Mononuclear cell (primary cell): Measurements from ENCODE around the gene MPI. TPM values are rescaled to one million over a fixed set of nuclear protein-coding genes. Genes with fewer than 3 reads are reported as not detected.
A peak's percentile ranks its signal among the peaks of the same experiment; 100 is the strongest.

Experiments used
- H3K27me3 ChIP-seq: 2 replicates; pipeline ENCODE4 v1.6.0; 2011; ENCODE audit warnings: low read length, control low read depth; ENCODE audit not compliant: insufficient read depth
- H3K4me1 ChIP-seq: 2 replicates; pipeline ENCODE4 v1.5.1; 2011; ENCODE audit warnings: mild to moderate bottlenecking, low read length, control low read depth; ENCODE audit not compliant: insufficient read depth
- H3K4me3 ChIP-seq: 2 replicates; pipeline ENCODE4 v1.5.1; 2011; ENCODE audit warnings: mild to moderate bottlenecking, low read length, moderate library complexity
- H3K9me3 ChIP-seq: 2 replicates; pipeline ENCODE4 v1.5.1; 2011; ENCODE audit warnings: low read depth, mild to moderate bottlenecking, control low read depth, low read length
- total RNA-seq: library from RNA; depleted of rRNA; stranded (reverse); fragments of >200 nt; gene quantifications from one replicate; pipeline ENCODE4 v1.2.3, GENCODE V29; 2012

MPI gene
- 26.0 TPM for total RNA-seq

DNA sequence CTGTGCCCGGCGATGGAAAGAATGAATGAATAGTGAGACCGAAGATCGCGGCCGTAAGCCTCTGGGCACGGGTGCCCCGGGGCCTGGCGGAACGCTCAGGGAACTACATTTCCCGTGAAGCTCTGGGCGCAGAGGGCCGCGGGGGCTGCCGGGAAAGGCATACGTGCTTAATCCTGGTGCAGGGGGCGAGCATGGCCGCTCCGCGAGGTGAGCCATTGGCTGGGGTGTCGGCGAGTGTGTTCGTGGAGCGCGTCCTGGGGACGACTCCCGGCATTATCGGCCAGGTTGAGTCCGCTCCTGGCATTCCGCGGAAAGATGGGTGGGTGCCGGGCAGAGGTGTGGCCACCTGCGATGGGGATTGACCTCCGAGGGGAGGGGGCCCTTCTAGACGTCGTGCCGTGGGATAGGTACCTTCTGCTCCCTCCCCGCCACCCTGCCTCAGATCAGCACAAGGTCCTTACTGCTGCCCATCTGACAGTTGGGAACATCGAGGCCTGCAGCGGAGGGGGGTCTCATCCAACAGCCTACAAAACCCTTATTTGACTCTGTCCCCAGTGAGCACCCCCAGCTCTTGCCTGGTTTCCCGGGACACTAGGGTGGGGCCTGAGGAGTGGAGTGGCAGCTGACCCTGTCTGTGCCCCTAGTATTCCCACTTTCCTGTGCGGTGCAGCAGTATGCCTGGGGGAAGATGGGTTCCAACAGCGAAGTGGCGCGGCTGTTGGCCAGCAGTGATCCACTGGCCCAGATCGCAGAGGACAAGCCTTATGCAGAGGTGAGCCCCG lies at the start of gene MPI:
Gene MPI, plus strand, starts transcription at position 160 of the 782 bp plus-strand sequence. Its CDS starts 32 bp downstream, at position 192.
- peak within 1 kb of the TSS; percentile 61 for H3K4me3 ChIP-seq
- H3K4me1 ChIP-seq = peaks cover 57% of the 10 kb centered on the region
- H3K9me3 ChIP-seq = no peaks in the 10 kb centered on the region

GRCh38 chr15:74840851-74841775 lies 48.7 kb upstream of the MPI start:
- Histone ChIP-seq H3K27me3 (no peaks in the 10 kb centered on the region), H3K9me3 (no peaks in the 10 kb centered on the region), H3K4me3 (no peak overlapping the region), H3K4me1 (peaks cover 45% of the 10 kb centered on the region)

More for the DNA sequence above, at the start of gene MPI:
- no peaks in the 10 kb centered on the region for H3K27me3 ChIP-seq

DNA sequence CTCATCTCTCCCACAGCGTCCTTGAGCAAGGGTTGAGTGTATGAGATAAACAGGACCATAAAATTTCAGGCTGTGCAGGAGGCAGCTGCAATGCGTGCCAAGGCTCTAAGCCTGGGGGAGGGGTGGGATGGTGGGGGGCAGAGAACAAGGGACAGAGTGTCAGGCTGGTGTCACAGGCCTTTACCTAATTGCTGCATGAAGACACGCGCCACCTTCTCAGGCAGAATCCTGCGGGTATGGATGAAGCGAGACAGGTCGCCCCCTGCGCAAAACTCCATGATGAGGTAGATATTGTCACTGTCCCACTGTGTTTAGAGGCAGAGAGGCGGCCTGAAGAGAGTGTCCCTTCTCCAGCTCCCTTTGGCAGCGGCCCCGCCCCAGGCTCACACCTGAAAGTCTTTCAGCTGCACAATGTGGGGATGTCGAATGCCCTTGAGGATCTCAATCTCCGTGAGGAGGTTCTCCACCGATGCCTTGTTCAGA lies 47.9 kb upstream of the MPI start:
- H3K4me3 ChIP-seq = no peak overlapping the region
- H3K9me3 ChIP-seq = no peaks in the 10 kb centered on the region
- no peaks in the 10 kb centered on the region for H3K27me3 ChIP-seq
- peaks cover 47% of the 10 kb centered on the region for H3K4me1 ChIP-seq

- H3K9me3 ChIP-seq = no peaks in the 10 kb centered on the region
- no peaks in the 10 kb centered on the region for H3K27me3 ChIP-seq
- H3K4me1 ChIP-seq = peaks cover 47% of the 10 kb centered on the region
- H3K4me3 ChIP-seq = peak within 1 kb of the TSS; percentile 77
Measured at GRCh38 chr15:74842581-74843444, 47.0 kb upstream of the MPI start, which contains the start of gene ULK3. Gene ULK3, minus strand, starts transcription at chr15:74843156. Its CDS starts 51 bp downstream, at chr15:74843105.

DNA sequence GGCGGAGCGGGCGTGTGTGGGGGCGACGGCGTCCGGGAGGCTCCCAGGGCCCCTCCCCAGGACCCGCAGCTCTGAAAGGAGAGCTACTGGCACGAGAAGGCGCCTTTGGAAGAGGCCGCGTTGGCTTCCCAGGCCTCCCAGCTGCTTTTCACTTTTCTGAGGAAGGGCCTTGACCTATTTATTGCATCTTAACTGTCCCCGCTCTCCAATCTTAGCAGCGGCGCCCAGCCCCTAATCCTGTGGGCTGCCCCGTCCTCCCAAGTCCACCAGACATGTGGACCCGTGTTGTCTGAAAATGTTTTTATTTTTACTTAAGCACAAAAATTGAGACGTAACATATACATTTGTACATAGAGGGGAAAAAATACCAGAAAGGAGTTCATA lies 46.4 kb upstream of the MPI start:
- H3K27me3 ChIP-seq = no peaks in the 10 kb centered on the region
- no peaks in the 10 kb centered on the region for H3K9me3 ChIP-seq
- H3K4me3 ChIP-seq = peak overlapping the region; percentile 77
- H3K4me1 ChIP-seq = peaks cover 47% of the 10 kb centered on the region

DNA sequence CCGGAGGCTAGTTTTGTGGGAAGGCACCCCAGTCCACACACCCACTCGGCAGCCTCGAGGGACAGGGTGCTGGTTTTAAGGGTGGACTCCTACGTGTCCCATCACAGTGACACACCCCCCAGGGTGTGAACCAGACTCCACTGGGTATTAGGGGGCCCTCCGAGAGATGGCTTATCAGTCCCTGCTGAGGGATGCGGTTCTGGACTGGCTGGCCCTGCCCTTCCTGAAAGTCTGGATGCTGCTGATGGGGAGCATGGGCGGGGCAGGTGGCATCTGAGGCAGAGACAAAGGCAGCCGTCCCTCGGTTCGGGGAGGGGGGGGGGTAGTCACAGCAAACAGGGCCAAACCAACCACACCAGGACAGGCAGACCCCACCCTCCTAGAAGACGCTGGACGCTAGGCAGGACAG lies 45.9 kb upstream of the MPI start:
- Histone ChIP-seq H3K4me1 (peaks cover 47% of the 10 kb centered on the region), H3K9me3 (no peaks in the 10 kb centered on the region), H3K27me3 (no peaks in the 10 kb centered on the region), H3K4me3 (no peak overlapping the region)

GRCh38 chr15:74844319-74845207 lies 45.3 kb upstream of the MPI start:
- peaks cover 47% of the 10 kb centered on the region for H3K4me1 ChIP-seq
- H3K4me3 ChIP-seq = no peak overlapping the region
- no peaks in the 10 kb centered on the region for H3K9me3 ChIP-seq
- no peaks in the 10 kb centered on the region for H3K27me3 ChIP-seq

GRCh38 chr15:74845208-74845568 lies 44.7 kb upstream of the MPI start:
- Histone ChIP-seq H3K9me3 (no peaks in the 10 kb centered on the region), H3K27me3 (no peaks in the 10 kb centered on the region), H3K4me1 (peaks cover 47% of the 10 kb centered on the region), H3K4me3 (no peak overlapping the region)

DNA sequence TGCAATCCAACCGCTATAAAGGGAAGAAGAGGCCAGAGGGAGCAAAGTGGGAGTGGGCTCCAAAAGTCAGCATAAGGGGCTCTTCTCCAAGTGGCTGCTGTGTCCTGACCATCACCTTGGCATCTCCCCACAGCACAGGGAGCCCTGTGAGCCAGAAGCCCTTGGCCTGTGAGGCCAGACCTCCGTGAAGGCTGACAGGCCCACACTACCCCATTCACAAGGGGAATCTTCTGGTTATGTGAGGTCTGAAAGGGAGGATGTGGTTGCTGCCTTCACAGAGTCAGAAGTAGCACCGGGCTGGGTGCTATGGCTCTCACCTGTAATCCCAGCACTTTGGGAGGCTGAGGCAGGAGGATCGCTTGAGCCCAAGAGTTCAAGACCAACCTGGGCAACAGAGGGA lies 44.3 kb upstream of the MPI start:
- H3K4me1 ChIP-seq = peaks cover 47% of the 10 kb centered on the region
- no peak overlapping the region for H3K4me3 ChIP-seq
- H3K27me3 ChIP-seq = no peaks in the 10 kb centered on the region
- no peaks in the 10 kb centered on the region for H3K9me3 ChIP-seq

GRCh38 chr15:74847432-74847831 lies 42.4 kb upstream of the MPI start:
- H3K27me3 ChIP-seq = no peaks in the 10 kb centered on the region
- no peaks in the 10 kb centered on the region for H3K9me3 ChIP-seq
- H3K4me1 ChIP-seq = peaks cover 36% of the 10 kb centered on the region
- H3K4me3 ChIP-seq = no peak overlapping the region

- Histone ChIP-seq H3K9me3 (no peaks in the 10 kb centered on the region), H3K4me3 (no peak overlapping the region), H3K4me1 (peaks cover 9% of the 10 kb centered on the region), H3K27me3 (no peaks in the 10 kb centered on the region)
Measured at GRCh38 chr15:74850393-74850792, 39.4 kb upstream of the MPI start.

DNA sequence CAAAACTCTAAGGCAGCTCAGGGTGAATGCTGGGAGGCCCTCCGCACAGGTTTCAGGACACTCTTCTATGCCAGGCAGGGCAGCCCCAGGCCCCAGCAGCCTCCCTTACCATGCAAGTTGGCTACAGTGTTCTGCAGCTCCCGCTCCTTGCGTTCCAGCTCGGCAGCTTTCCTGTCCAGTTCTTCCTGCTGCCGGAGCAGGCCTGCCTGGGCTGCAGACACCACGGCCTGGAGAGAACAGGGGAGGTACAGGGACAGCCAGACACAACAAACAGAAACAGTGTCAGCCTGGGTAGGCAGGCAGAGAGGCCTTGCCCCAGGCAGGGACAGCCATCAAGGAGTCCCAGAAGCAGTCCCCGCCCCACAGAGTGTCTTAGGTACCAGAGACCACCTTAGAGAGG lies 37.9 kb upstream of the MPI start:
- no peaks in the 10 kb centered on the region for H3K27me3 ChIP-seq
- no peaks in the 10 kb centered on the region for H3K9me3 ChIP-seq
- no peak overlapping the region for H3K4me3 ChIP-seq
- peaks cover 6% of the 10 kb centered on the region for H3K4me1 ChIP-seq

GRCh38 chr15:74854453-74855022 lies 35.3 kb upstream of the MPI start:
- H3K4me1 ChIP-seq = peaks cover 31% of the 10 kb centered on the region
- no peaks in the 10 kb centered on the region for H3K9me3 ChIP-seq
- H3K27me3 ChIP-seq = no peaks in the 10 kb centered on the region
- no peak overlapping the region for H3K4me3 ChIP-seq
